GM23338 (cell line): Measurements from ENCODE around the gene CASTOR1. TPM values are rescaled to one million over a fixed set of nuclear protein-coding genes. Genes with fewer than 3 reads are reported as not detected.

ENCODE experiments used
- ATAC-seq: fragments of 200-7000 bp; cut with Tn5 transposase; 3 replicates; pipeline ENCODE4 v1.9.1; 2020
- DNase-seq: peaks from one replicate; pipeline ENCODE4 v3.0.0-alpha.2; 2015; ENCODE audit warnings: low spot score
- H2AFZ ChIP-seq: fragments of 200-600 bp; sonication (generic); 2 replicates; pipeline ENCODE4 v1.8.0; 2016; ENCODE audit warnings: antibody characterized with exemption, mild to moderate bottlenecking, moderate library complexity
- H3F3A ChIP-seq: fragments of 200-600 bp; sonication (generic); replicated peaks from 2 replicates; pipeline ENCODE4 v1.8.0; 2017; ENCODE audit warnings: antibody characterized with exemption, mixed run types, low read depth
- H3K27ac ChIP-seq: fragments of 200-600 bp; sonication (generic); 2 replicates; pipeline ENCODE4 v1.6.1; 2016; ENCODE audit warnings: low read depth
- H3K27me3 ChIP-seq: fragments of 200-600 bp; sonication (generic); 2 replicates; pipeline ENCODE4 v1.8.0; 2016; ENCODE audit warnings: mild to moderate bottlenecking, mixed run types, moderate library complexity; ENCODE audit not compliant: insufficient read depth
- H3K36me3 ChIP-seq: fragments of 200-600 bp; sonication (generic); 2 replicates; pipeline ENCODE4 v1.8.0; 2016; ENCODE audit warnings: mild to moderate bottlenecking; ENCODE audit not compliant: insufficient read depth
- H3K4me1 ChIP-seq: fragments of 200-600 bp; sonication (generic); 2 replicates; pipeline ENCODE4 v1.8.0; 2016; ENCODE audit warnings: mild to moderate bottlenecking, moderate library complexity; ENCODE audit not compliant: insufficient read depth
- H3K4me2 ChIP-seq: fragments of 200-600 bp; sonication (generic); 2 replicates; pipeline ENCODE4 v1.7.1; 2017; ENCODE audit warnings: mixed run types
- H3K4me3 ChIP-seq: fragments of 200-600 bp; sonication (generic); 2 replicates; pipeline ENCODE4 v1.6.1; 2016; ENCODE audit warnings: mixed run types
- H3K79me2 ChIP-seq: fragments of 200-600 bp; sonication (generic); replicated peaks from 2 replicates; pipeline ENCODE4 v1.8.0; 2017; ENCODE audit warnings: mild to moderate bottlenecking; ENCODE audit not compliant: insufficient read depth
- H3K9me2 ChIP-seq: fragments of 200-600 bp; sonication (generic); 2 replicates; pipeline ENCODE4 v1.8.0; 2017; ENCODE audit not compliant: insufficient read depth
- H4K20me1 ChIP-seq: fragments of 200-600 bp; sonication (generic); replicated peaks from 2 replicates; pipeline ENCODE4 v1.8.0; 2017; ENCODE audit warnings: mild to moderate bottlenecking; ENCODE audit not compliant: insufficient read depth
- H3K27ac Mint-ChIP-seq: 2 replicates; pipeline ENCODE4 v1.8.0; 2020; ENCODE audit warnings: inconsistent platforms, mild to moderate bottlenecking, moderate library complexity, mixed read lengths
- H3K27me3 Mint-ChIP-seq: 3 replicates; pipeline ENCODE4 v1.8.0; 2022; ENCODE audit warnings: low read depth, mild to moderate bottlenecking, moderate library complexity, mixed read lengths, inconsistent platforms; ENCODE audit not compliant: insufficient read depth, poor library complexity
- H3K36me3 Mint-ChIP-seq: 3 replicates; pipeline ENCODE4 v1.8.0; 2021; ENCODE audit warnings: low read depth, mild to moderate bottlenecking, inconsistent platforms, moderate library complexity, mixed read lengths
- H3K4me1 Mint-ChIP-seq: 3 replicates; pipeline ENCODE4 v1.8.0; 2020; ENCODE audit warnings: mild to moderate bottlenecking, inconsistent platforms, mixed read lengths
- H3K4me3 Mint-ChIP-seq: 3 replicates; pipeline ENCODE4 v1.8.0; 2021; ENCODE audit warnings: moderate library complexity, mild to moderate bottlenecking, inconsistent platforms, mixed read lengths
- H3K9me3 Mint-ChIP-seq: 3 replicates; pipeline ENCODE4 v1.8.0; 2020; ENCODE audit warnings: moderate library complexity, mild to moderate bottlenecking, inconsistent platforms, mixed read lengths
- CREB1 ChIP-seq: fragments of 250-450 bp; sonication (Bioruptor Pico); IDR thresholded peaks from 2 replicates; pipeline ENCODE4 v1.5.0; 2020; ENCODE audit warnings: low read depth, mild to moderate bottlenecking, moderate library complexity
- ETS1 ChIP-seq: IDR thresholded peaks from 2 replicates; pipeline ENCODE4 v1.6.1; 2016; ENCODE audit warnings: antibody characterized with exemption
- EZH2 ChIP-seq: fragments of 200-600 bp; sonication (generic); IDR thresholded peaks from one replicate; pipeline ENCODE4 v1.8.0; 2017; ENCODE audit warnings: antibody characterized with exemption, mild to moderate bottlenecking, low read depth; ENCODE audit not compliant: unreplicated experiment
- EZH2phosphoT487 ChIP-seq: fragments of 200-600 bp; sonication (generic); IDR thresholded peaks from one replicate; pipeline ENCODE4 v1.8.1; 2018; ENCODE audit warnings: antibody characterized with exemption; ENCODE audit not compliant: unreplicated experiment
- JUNB ChIP-seq: IDR thresholded peaks from one replicate; pipeline ENCODE4 v1.6.1; 2016; ENCODE audit warnings: antibody characterized with exemption; ENCODE audit not compliant: unreplicated experiment
- NANOG ChIP-seq: IDR thresholded peaks from 2 replicates; pipeline ENCODE4 v1.6.1; 2016; ENCODE audit warnings: antibody characterized with exemption, borderline replicate concordance
- POLR2AphosphoS5 ChIP-seq: IDR thresholded peaks from 2 replicates; pipeline ENCODE4 v1.6.1; 2016; ENCODE audit warnings: antibody characterized with exemption, low read depth
- STAT1 ChIP-seq: IDR thresholded peaks from one replicate; pipeline ENCODE4 v1.6.1; 2016; ENCODE audit warnings: antibody characterized with exemption; ENCODE audit not compliant: unreplicated experiment
- ZNF114 ChIP-seq: fragments of 250-450 bp; sonication (Bioruptor Pico); IDR thresholded peaks from 2 replicates; pipeline ENCODE4 v1.5.0; 2020; ENCODE audit warnings: mild to moderate bottlenecking, moderate library complexity
- ZNF331 ChIP-seq: fragments of 250-450 bp; sonication (Bioruptor Pico); IDR thresholded peaks from 2 replicates; pipeline ENCODE4 v1.5.0; 2020; ENCODE audit warnings: low read depth, mild to moderate bottlenecking, moderate library complexity
- ZNF462 ChIP-seq: fragments of 250-450 bp; sonication (Bioruptor Pico); IDR thresholded peaks from 2 replicates; pipeline ENCODE4 v1.5.0; 2020; ENCODE audit warnings: mild to moderate bottlenecking, moderate library complexity
- polyA plus RNA-seq: library from polyadenylated mRNA; unstranded; fragments of >200 nt; fragmentation: Nextera tagmentation; extraction: Ambion mirVana; gene quantifications from 2 replicates; pipeline ENCODE4 v1.2.1, GENCODE V29; 2016
- total RNA-seq: library from RNA; depleted of rRNA; stranded (reverse); fragments of >200 nt; shearing (Covaris generic); gene quantifications from 2 replicates; pipeline ENCODE4 v1.2.3, GENCODE V29; 2014
- TF ChIP-seq, protein P1 (sequence below): IDR thresholded peaks from one replicate; pipeline ENCODE4 v1.6.1; 2018; ENCODE audit warnings: antibody characterized with exemption; ENCODE audit not compliant: unreplicated experiment
- TF ChIP-seq, protein P2 (sequence below), 2 experiments: fragments of 200-600 bp in 1 of 2; sonication (generic) in 1 of 2; conservative IDR thresholded peaks; 2 replicates each; pipeline versions ENCODE4 v1.5.1 to v1.6.1; 2016 to 2017; ENCODE audit warnings: antibody characterized with exemption in 2 of 2, low read depth in 2 of 2, mild to moderate bottlenecking in 2 of 2, moderate library complexity in 1 of 2

Gene CASTOR1
- total and polyA plus RNA-seq, 2 experiments from 2014 or later = 11.3 to 23.2 TPM

DNA sequence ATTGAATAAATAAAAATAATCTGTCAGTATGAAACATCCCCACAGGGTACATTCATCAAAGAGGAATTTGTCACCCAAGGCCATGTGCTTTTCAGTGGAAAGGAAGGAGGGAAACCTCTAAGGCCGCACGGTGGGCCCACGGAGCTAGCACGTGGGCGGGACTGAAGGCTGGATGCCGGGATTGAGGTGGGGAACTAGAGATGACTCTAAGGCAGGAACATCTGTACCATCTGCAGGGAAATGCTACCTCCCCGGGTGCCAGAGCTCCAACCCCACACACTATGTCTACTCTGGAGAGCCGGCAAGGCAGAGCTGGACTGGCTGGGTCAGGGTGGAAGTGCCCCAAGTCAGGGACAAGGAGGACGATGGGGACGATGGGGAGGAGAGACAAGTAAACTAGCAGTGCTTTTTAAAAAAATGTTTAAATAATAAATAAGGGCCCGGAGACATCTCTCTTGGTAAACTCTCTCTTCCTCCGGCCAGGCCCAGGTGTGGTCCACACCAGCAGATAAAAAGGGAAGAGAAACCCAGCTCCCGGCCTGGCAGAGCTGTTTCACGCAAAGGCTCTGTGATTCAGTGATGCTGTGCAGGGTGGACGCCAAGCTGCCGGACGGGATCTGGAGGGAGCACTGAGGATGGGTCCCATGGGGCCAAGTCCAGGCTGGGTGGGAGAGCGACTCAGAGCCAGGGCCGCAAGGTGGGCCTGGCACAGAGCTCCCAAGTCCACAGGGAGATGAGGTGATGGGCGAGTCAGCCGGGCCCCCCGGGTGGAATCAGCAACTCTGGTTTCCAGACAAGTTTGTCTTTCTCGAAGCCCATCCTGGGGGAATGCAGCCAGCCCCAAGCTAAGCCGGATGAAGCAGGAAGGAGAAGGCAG lies 48.5 kb downstream of the CASTOR1 start:
- Mint-ChIP-seq H3K4me1 (peaks cover 37% of the 10 kb centered on the region), H3K27ac (no peak overlapping the region), H3K9me3 (no peaks in the 10 kb centered on the region; the same call in 2 of the 3 replicates), H3K27me3 (peaks cover 14% of the 10 kb centered on the region), H3K36me3 (peaks cover 20% of the 10 kb centered on the region), H3K4me3 (no peak overlapping the region)
- H3K4me2 ChIP-seq = no peak overlapping the region
- no peak for DNase-seq
- H2AFZ ChIP-seq = no peak overlapping the region
- H3F3A ChIP-seq = no peaks in the 10 kb centered on the region
- no peaks in the 10 kb centered on the region for H3K36me3 ChIP-seq
- no peak overlapping the region for H3K4me3 ChIP-seq
- no peak overlapping the region for H3K27ac ChIP-seq
- TF ChIP-seq, protein P1, sequence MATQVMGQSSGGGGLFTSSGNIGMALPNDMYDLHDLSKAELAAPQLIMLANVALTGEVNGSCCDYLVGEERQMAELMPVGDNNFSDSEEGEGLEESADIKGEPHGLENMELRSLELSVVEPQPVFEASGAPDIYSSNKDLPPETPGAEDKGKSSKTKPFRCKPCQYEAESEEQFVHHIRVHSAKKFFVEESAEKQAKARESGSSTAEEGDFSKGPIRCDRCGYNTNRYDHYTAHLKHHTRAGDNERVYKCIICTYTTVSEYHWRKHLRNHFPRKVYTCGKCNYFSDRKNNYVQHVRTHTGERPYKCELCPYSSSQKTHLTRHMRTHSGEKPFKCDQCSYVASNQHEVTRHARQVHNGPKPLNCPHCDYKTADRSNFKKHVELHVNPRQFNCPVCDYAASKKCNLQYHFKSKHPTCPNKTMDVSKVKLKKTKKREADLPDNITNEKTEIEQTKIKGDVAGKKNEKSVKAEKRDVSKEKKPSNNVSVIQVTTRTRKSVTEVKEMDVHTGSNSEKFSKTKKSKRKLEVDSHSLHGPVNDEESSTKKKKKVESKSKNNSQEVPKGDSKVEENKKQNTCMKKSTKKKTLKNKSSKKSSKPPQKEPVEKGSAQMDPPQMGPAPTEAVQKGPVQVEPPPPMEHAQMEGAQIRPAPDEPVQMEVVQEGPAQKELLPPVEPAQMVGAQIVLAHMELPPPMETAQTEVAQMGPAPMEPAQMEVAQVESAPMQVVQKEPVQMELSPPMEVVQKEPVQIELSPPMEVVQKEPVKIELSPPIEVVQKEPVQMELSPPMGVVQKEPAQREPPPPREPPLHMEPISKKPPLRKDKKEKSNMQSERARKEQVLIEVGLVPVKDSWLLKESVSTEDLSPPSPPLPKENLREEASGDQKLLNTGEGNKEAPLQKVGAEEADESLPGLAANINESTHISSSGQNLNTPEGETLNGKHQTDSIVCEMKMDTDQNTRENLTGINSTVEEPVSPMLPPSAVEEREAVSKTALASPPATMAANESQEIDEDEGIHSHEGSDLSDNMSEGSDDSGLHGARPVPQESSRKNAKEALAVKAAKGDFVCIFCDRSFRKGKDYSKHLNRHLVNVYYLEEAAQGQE = no peak
- TF ChIP-seq EZH2phosphoT487 = no peak
- no peak for TF ChIP-seq ZNF331 (CRISPR knock-in tag)
- TF ChIP-seq ETS1 = no peak
- TF ChIP-seq ZNF462 = no peak
- TF ChIP-seq CREB1 = no peak
- TF ChIP-seq JUNB = no peak
- TF ChIP-seq STAT1 = no peak
- no peak for TF ChIP-seq NANOG
- TF ChIP-seq EZH2 = no peak
- TF ChIP-seq POLR2AphosphoS5 = no peak
- no peak for TF ChIP-seq ZNF114 (CRISPR knock-in tag)
- TF ChIP-seq, protein P2, sequence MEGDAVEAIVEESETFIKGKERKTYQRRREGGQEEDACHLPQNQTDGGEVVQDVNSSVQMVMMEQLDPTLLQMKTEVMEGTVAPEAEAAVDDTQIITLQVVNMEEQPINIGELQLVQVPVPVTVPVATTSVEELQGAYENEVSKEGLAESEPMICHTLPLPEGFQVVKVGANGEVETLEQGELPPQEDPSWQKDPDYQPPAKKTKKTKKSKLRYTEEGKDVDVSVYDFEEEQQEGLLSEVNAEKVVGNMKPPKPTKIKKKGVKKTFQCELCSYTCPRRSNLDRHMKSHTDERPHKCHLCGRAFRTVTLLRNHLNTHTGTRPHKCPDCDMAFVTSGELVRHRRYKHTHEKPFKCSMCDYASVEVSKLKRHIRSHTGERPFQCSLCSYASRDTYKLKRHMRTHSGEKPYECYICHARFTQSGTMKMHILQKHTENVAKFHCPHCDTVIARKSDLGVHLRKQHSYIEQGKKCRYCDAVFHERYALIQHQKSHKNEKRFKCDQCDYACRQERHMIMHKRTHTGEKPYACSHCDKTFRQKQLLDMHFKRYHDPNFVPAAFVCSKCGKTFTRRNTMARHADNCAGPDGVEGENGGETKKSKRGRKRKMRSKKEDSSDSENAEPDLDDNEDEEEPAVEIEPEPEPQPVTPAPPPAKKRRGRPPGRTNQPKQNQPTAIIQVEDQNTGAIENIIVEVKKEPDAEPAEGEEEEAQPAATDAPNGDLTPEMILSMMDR (conservative IDR thresholded peaks at IDR 0.05; ENCODE audit: low read depth in 2 of 2) = no peak
- no peaks in the 10 kb centered on the region for H3K79me2 ChIP-seq
- no peaks in the 10 kb centered on the region for H3K9me2 ChIP-seq
- H4K20me1 ChIP-seq = no peaks in the 10 kb centered on the region
- H3K27me3 ChIP-seq = no peaks in the 10 kb centered on the region
- peaks cover 19% of the 10 kb centered on the region for H3K4me1 ChIP-seq
- ATAC-seq = no peak
